Neural cell (in vitro differentiated cells): ENCODE measurements around the gene IFI44. TPM values are rescaled to one million over a fixed set of nuclear protein-coding genes. Genes with fewer than 3 reads are reported as not detected.

Experiments used
- H2AFZ ChIP-seq: fragments of 200-600, 300-800 bp; sonication (generic), shearing (Covaris generic); 2 replicates; pipeline ENCODE4 v1.6.0; 2014; ENCODE audit warnings: low read depth, mild to moderate bottlenecking, antibody characterized with exemption, low read length, moderate library complexity
- H3F3A ChIP-seq: fragments of 200-600 bp; shearing (Covaris generic); 2 replicates; pipeline ENCODE4 v1.6.1; 2016; ENCODE audit warnings: mild to moderate bottlenecking, moderate library complexity, mixed read lengths, antibody characterized with exemption, low read length; ENCODE audit not compliant: insufficient read depth, poor library complexity, severe bottlenecking
- H3K27ac ChIP-seq: fragments of 200-600, 300-800 bp; sonication (generic), shearing (Covaris generic); 2 replicates; pipeline ENCODE4 v1.5.1; 2014; ENCODE audit warnings: mild to moderate bottlenecking, low read length, moderate library complexity
- H3K27me3 ChIP-seq: fragments of 300-800, 200-600 bp; sonication (generic), shearing (Covaris generic); 2 replicates; pipeline ENCODE4 v1.6.0; 2014; ENCODE audit warnings: mild to moderate bottlenecking, low read depth, low read length, moderate library complexity; ENCODE audit not compliant: insufficient read depth
- H3K36me3 ChIP-seq: fragments of 300-800, 200-600 bp; sonication (generic), shearing (Covaris generic); 2 replicates; pipeline ENCODE4 v1.5.1; 2014; ENCODE audit warnings: mild to moderate bottlenecking, antibody characterized with exemption, low read length, moderate library complexity; ENCODE audit not compliant: insufficient read depth
- H3K4me2 ChIP-seq: fragments of 300-800, 200-600 bp; sonication (generic), shearing (Covaris generic); 2 replicates; pipeline ENCODE4 v1.6.0; 2014; ENCODE audit warnings: mild to moderate bottlenecking, low read length
- H3K4me3 ChIP-seq: fragments of 300-800, 200-600 bp; sonication (generic), shearing (Covaris generic); 2 replicates; pipeline ENCODE4 v1.5.1; 2014; ENCODE audit warnings: mild to moderate bottlenecking, low read length, moderate library complexity
- H3K79me2 ChIP-seq: fragments of 200-600 bp; shearing (Covaris generic); replicated peaks from 2 replicates; pipeline ENCODE4 v1.6.0; 2014; ENCODE audit warnings: mild to moderate bottlenecking, low read length, moderate library complexity; ENCODE audit not compliant: insufficient read depth
- H3K9ac ChIP-seq: fragments of 300-800, 200-600 bp; sonication (generic), shearing (Covaris generic); 2 replicates; pipeline ENCODE4 v1.6.1; 2016; ENCODE audit warnings: mild to moderate bottlenecking, low read length, mixed read lengths
- H3K9me2 ChIP-seq: fragments of 200-600 bp; shearing (Covaris generic); 2 replicates; pipeline ENCODE4 v1.6.1; 2016; ENCODE audit warnings: mild to moderate bottlenecking, low read length, mixed read lengths; ENCODE audit not compliant: insufficient read depth
- H3K9me3 ChIP-seq: fragments of 200-600, 300-800 bp; sonication (generic), shearing (Covaris generic); 2 replicates; pipeline ENCODE4 v1.6.1; 2016; ENCODE audit warnings: mild to moderate bottlenecking, mixed run types, low read length, moderate library complexity, mixed read lengths
- H4K20me1 ChIP-seq: fragments of 200-600 bp; shearing (Covaris generic); 2 replicates; pipeline ENCODE4 v1.6.1; 2016; ENCODE audit warnings: mild to moderate bottlenecking, mixed run types; ENCODE audit not compliant: insufficient read depth
- CTCF ChIP-seq: fragments of 450-650 bp; IDR thresholded peaks from 2 replicates; pipeline ENCODE4 v1.5.1; 2014; ENCODE audit warnings: antibody characterized with exemption, mild to moderate bottlenecking, moderate library complexity; ENCODE audit not compliant: poor library complexity, severe bottlenecking
- EP300 ChIP-seq: fragments of 450-650 bp; conservative IDR thresholded peaks from 2 replicates; pipeline ENCODE4 v1.6.1; 2014; ENCODE audit warnings: antibody characterized with exemption, mild to moderate bottlenecking, moderate library complexity; ENCODE audit not compliant: poor library complexity, severe bottlenecking
- EZH2 ChIP-seq: fragments of 200-600, 300-800 bp; shearing (Covaris generic), sonication (generic); IDR thresholded peaks from 2 replicates; pipeline ENCODE4 v1.6.1; 2014; ENCODE audit warnings: antibody characterized with exemption, low read length, borderline replicate concordance, mild to moderate bottlenecking; ENCODE audit not compliant: insufficient read depth, poor library complexity, severe bottlenecking
- MXI1 ChIP-seq: fragments of 450-650 bp; conservative IDR thresholded peaks from 2 replicates; pipeline ENCODE4 v1.6.1; 2014; ENCODE audit warnings: antibody characterized with exemption, mild to moderate bottlenecking; ENCODE audit not compliant: poor library complexity, severe bottlenecking
- POLR2AphosphoS5 ChIP-seq: IDR thresholded peaks from 2 replicates; pipeline ENCODE4 v1.6.1; 2012
- RAD21 ChIP-seq: fragments of 450-650 bp; conservative IDR thresholded peaks from 2 replicates; pipeline ENCODE4 v1.6.1; 2014; ENCODE audit warnings: antibody characterized with exemption, mild to moderate bottlenecking, moderate library complexity
- REST ChIP-seq: IDR thresholded peaks from 2 replicates; pipeline ENCODE4 v1.6.1; 2012; ENCODE audit warnings: borderline replicate concordance
- SMC3 ChIP-seq: fragments of 450-650 bp; conservative IDR thresholded peaks from 2 replicates; pipeline ENCODE4 v1.6.1; 2014; ENCODE audit warnings: antibody characterized with exemption, mild to moderate bottlenecking, moderate library complexity; ENCODE audit not compliant: poor library complexity
- TAF1 ChIP-seq: IDR thresholded peaks from 2 replicates; pipeline ENCODE4 v1.6.1; 2012; ENCODE audit warnings: low read depth
- polyA plus RNA-seq: library from polyadenylated mRNA; depleted of rRNA; stranded (reverse); fragments of >200 nt; gene quantifications from 2 replicates; pipeline ENCODE4 v1.2.3, GENCODE V29; 2014

Gene IFI44
- polyA plus RNA-seq, 1 donor from 2014 or later = not detected

GRCh38 chr1:78678324-78678723 lies 28.7 kb downstream of the IFI44 start:
- Histone ChIP-seq H3F3A (no peaks in the 10 kb centered on the region), H3K9me3 (no peaks in the 10 kb centered on the region), H2AFZ (no peak overlapping the region), H3K36me3 (no peaks in the 10 kb centered on the region), H4K20me1 (no peaks in the 10 kb centered on the region), H3K4me2 (no peak overlapping the region), H3K27ac (no peak overlapping the region), H3K27me3 (no peaks in the 10 kb centered on the region), H3K9me2 (no peaks in the 10 kb centered on the region), H3K79me2 (no peaks in the 10 kb centered on the region), H3K9ac (no peak overlapping the region), H3K4me3 (no peak overlapping the region)
- TF ChIP-seq MXI1 (no peak), CTCF (no peak), POLR2AphosphoS5 (no peak), SMC3 (no peak), EZH2 (no peak), TAF1 (no peak), REST (no peak), EP300 (no peak), RAD21 (no peak)

GRCh38 chr1:78681265-78681664 lies 31.6 kb downstream of the IFI44 start:
- Histone ChIP-seq H3K9me2 (no peaks in the 10 kb centered on the region), H3K36me3 (no peaks in the 10 kb centered on the region), H3K9me3 (no peaks in the 10 kb centered on the region), H3K79me2 (no peaks in the 10 kb centered on the region), H3K4me2 (no peak overlapping the region), H3K4me3 (no peak overlapping the region), H4K20me1 (no peaks in the 10 kb centered on the region), H3F3A (no peaks in the 10 kb centered on the region), H2AFZ (no peak overlapping the region), H3K27me3 (no peaks in the 10 kb centered on the region), H3K27ac (no peak overlapping the region), H3K9ac (no peak overlapping the region)
- no peak for TF ChIP-seq EZH2
- no peak for TF ChIP-seq TAF1
- TF ChIP-seq EP300 = no peak
- TF ChIP-seq CTCF = no peak
- TF ChIP-seq SMC3 = no peak
- TF ChIP-seq MXI1 = no peak
- no peak for TF ChIP-seq REST
- TF ChIP-seq POLR2AphosphoS5 = no peak
